Smooth muscle cell of trachea (primary cell): Measurements from ENCODE around the gene OTX1. TPM values are rescaled to one million over a fixed set of nuclear protein-coding genes. Genes with fewer than 3 reads are reported as not detected.

ENCODE experiments used
- total RNA-seq: library from RNA; depleted of rRNA; stranded (reverse); fragments of >200 nt; gene quantifications from 2 replicates; pipeline ENCODE4 v1.2.1, GENCODE V29; 2014

The OTX1 gene
- total RNA-seq: 0.29 and 0.33 TPM in 2 replicates

DNA sequence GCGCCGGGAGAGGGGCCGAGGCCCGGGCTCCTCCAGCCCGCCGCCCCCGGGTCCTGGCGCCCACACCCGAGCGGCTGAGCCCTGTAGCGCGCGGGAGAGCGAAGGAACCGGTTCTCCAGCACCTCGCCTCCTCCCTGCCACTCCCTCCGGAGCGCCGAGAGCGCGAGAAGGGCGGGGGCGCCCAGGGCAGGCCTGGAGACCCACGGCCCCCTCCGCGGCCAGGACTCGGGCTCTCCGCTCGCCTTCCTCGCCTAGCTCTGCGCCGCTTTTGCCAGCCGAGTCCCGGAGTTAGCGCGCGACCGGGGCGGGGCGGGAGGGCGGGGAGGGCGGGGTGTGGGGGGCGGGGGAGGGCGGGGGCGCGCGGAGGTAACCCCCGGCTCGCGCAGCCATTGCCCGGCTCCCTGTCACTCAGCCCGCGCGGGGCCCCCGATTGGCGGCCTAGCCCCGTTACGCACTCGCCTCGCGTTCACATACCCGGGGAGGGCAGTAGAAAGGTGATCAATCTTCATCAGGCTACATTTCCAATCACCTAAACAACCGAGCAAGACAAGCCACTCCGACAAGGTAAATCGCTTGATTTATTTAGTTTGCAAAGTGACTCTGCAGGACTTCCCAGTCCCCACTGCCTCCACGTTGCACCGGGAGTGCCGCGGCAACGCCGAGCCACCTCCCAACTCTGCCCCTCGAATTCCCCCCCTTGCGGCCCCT is at the start of gene OTX1:
Gene OTX1, plus strand, starts transcription at position 497 of the 708 bp plus-strand sequence. CDS start 2,161 bp downstream, outside the sequence.

